ENCODE measurements around the gene JAG2.

The JAG2 gene

GRCh38 chr14:105142651-105143450 lies 25.7 kb downstream of the JAG2 start:
- no peak overlapping the region for H3K4me3 ChIP-seq (ENCODE audit: low read depth, low read length)

GRCh38 chr14:105141486-105142281 lies 26.9 kb downstream of the JAG2 start:
- H3K4me3 ChIP-seq (ENCODE audit: low read depth, low read length) = no peak overlapping the region

- no peak overlapping the region for H3K4me3 ChIP-seq (ENCODE audit: low read depth, low read length)
Measured at GRCh38 chr14:105141026-105141425, 27.6 kb downstream of the JAG2 start.

- H3K4me3 ChIP-seq (ENCODE audit: low read depth, low read length) = no peak overlapping the region
Measured at GRCh38 chr14:105140581-105140980, 28.0 kb downstream of the JAG2 start.

GRCh38 chr14:105139831-105140239 lies 28.7 kb downstream of the JAG2 start:
- H3K4me3 ChIP-seq (ENCODE audit: low read depth, low read length) = no peak overlapping the region

GRCh38 chr14:105139212-105139825 lies 29.3 kb downstream of the JAG2 start:
- no peak overlapping the region for H3K4me3 ChIP-seq (ENCODE audit: low read depth, low read length)

GRCh38 chr14:105138551-105139111 lies 29.9 kb downstream of the JAG2 start:
- no peak overlapping the region for H3K4me3 ChIP-seq (ENCODE audit: low read depth, low read length)

GRCh38 chr14:105138021-105138541 lies 30.5 kb downstream of the JAG2 start:
- H3K4me3 ChIP-seq (ENCODE audit: low read depth, low read length) = no peak overlapping the region

- H3K4me3 ChIP-seq (ENCODE audit: low read depth, low read length) = no peak overlapping the region
Measured at GRCh38 chr14:105137481-105138020, 31.0 kb downstream of the JAG2 start.

GRCh38 chr14:105136401-105137322 lies 31.9 kb downstream of the JAG2 start:
- no peak overlapping the region for H3K4me3 ChIP-seq (ENCODE audit: low read depth, low read length)

- H3K4me3 ChIP-seq (ENCODE audit: low read depth, low read length) = no peak overlapping the region
Measured at GRCh38 chr14:105135700-105136395, 32.7 kb downstream of the JAG2 start.

- H3K4me3 ChIP-seq (ENCODE audit: low read depth, low read length) = no peak overlapping the region
Measured at GRCh38 chr14:105132921-105133654, 35.5 kb downstream of the JAG2 start.

GRCh38 chr14:105131241-105131640 lies 37.3 kb downstream of the JAG2 start:
- H3K4me3 ChIP-seq (ENCODE audit: low read depth, low read length) = no peak overlapping the region

- H3K4me3 ChIP-seq (ENCODE audit: low read depth, low read length) = no peak overlapping the region
Measured at GRCh38 chr14:105128059-105128458, 40.5 kb downstream of the JAG2 start.

GRCh38 chr14:105126981-105127329 lies 41.6 kb downstream of the JAG2 start:
- H3K4me3 ChIP-seq (ENCODE audit: low read depth, low read length) = no peak overlapping the region

GRCh38 chr14:105126126-105126980 lies 42.2 kb downstream of the JAG2 start:
- no peak overlapping the region for H3K4me3 ChIP-seq (ENCODE audit: low read depth, low read length)

- no peak overlapping the region for H3K4me3 ChIP-seq (ENCODE audit: low read depth, low read length)
Measured at GRCh38 chr14:105124823-105125222, 43.8 kb downstream of the JAG2 start.

All from iPS-11a (cell line).